Endothelial cell of umbilical vein (primary cell): Measurements from ENCODE around the gene HAUS7.

Experiments
- MAX ChIP-seq: IDR thresholded peaks from 2 replicates; pipeline ENCODE4 v1.6.1; 2011; ENCODE audit not compliant: insufficient read depth, insufficient read length
- POLR2A ChIP-seq: IDR thresholded peaks from 2 replicates; pipeline ENCODE4 v1.6.1; 2012; ENCODE audit warnings: low read depth, mild to moderate bottlenecking, control low read depth, low read length
- POLR2AphosphoS5 ChIP-seq: IDR thresholded peaks from 2 replicates; pipeline ENCODE4 v1.6.1; 2012; ENCODE audit warnings: low read depth, mild to moderate bottlenecking, control low read depth, low read length, moderate library complexity; ENCODE audit not compliant: insufficient read depth
- TF ChIP-seq, protein P1 (sequence below), 2 donors: IDR thresholded peaks; 1 replicate in 1 of 2; 2 replicates in 1 of 2; pipeline ENCODE4 v1.5.1; 2011; ENCODE audit warnings: low read length in 2 of 2, mild to moderate bottlenecking in 2 of 2, moderate library complexity in 2 of 2, control low read depth in 1 of 2, inconsistent platforms in 1 of 2, low read depth in 1 of 2; ENCODE audit not compliant: insufficient read depth in 1 of 2; ENCODE audit errors: extremely low read depth in 1 of 2

GRCh38 chrX:153420851-153421599, 49.4 kb downstream of the HAUS7 start:
- TF ChIP-seq, protein P1, sequence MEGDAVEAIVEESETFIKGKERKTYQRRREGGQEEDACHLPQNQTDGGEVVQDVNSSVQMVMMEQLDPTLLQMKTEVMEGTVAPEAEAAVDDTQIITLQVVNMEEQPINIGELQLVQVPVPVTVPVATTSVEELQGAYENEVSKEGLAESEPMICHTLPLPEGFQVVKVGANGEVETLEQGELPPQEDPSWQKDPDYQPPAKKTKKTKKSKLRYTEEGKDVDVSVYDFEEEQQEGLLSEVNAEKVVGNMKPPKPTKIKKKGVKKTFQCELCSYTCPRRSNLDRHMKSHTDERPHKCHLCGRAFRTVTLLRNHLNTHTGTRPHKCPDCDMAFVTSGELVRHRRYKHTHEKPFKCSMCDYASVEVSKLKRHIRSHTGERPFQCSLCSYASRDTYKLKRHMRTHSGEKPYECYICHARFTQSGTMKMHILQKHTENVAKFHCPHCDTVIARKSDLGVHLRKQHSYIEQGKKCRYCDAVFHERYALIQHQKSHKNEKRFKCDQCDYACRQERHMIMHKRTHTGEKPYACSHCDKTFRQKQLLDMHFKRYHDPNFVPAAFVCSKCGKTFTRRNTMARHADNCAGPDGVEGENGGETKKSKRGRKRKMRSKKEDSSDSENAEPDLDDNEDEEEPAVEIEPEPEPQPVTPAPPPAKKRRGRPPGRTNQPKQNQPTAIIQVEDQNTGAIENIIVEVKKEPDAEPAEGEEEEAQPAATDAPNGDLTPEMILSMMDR (IDR thresholded peaks at IDR 0.05; ENCODE audit: extremely low read depth in 1 of 2, insufficient read depth in 1 of 2, low read depth in 1 of 2, low read length in 2 of 2), result no peak
- TF ChIP-seq POLR2A (no peak), MAX (no peak), POLR2AphosphoS5 (no peak)
